ENCODE measurements around the gene SIGLEC15. TPM values are rescaled to one million over a fixed set of nuclear protein-coding genes. Genes with fewer than 3 reads are reported as not detected.
A peak's percentile ranks its signal among the peaks of the same experiment; 100 is the strongest.

SIGLEC15 gene
- total RNA-seq, 2 donors from 2014 or later = 0.49 to 0.54 TPM

GRCh38 chr18:45856531-45856930, 31.1 kb downstream of the SIGLEC15 start:
- TF ChIP-seq CTCF (IDR thresholded peaks at IDR 0.05) = no peak
- no peaks in the 10 kb centered on the region for H3K9me3 ChIP-seq
- no peaks in the 10 kb centered on the region for H3K27me3 ChIP-seq (replicated peaks; ENCODE audit: insufficient read depth)
- H3K4me3 ChIP-seq = no peak overlapping the region
- no peaks in the 10 kb centered on the region for H3K4me1 ChIP-seq (ENCODE audit: control insufficient read depth in 1 of 2, low read depth in 2 of 2)
- peaks cover 30% of the 10 kb centered on the region for H3K36me3 ChIP-seq
- ATAC-seq (ENCODE audit: insufficient number of reproducible peaks, low FRiP score, low read depth) = peak; percentile 70
- DNase-seq (ENCODE audit: low spot score) = no peak
- H3K27ac ChIP-seq = no peak overlapping the region

GRCh38 chr18:45859334-45859733, 33.9 kb downstream of the SIGLEC15 start:
- Histone ChIP-seq H3K9me3 (no peaks in the 10 kb centered on the region), H3K4me3 (no peak overlapping the region), H3K27ac (no peak overlapping the region), H3K4me1 (ENCODE audit: control insufficient read depth in 1 of 2, low read depth in 2 of 2) (no peaks in the 10 kb centered on the region), H3K36me3 (peaks cover 29% of the 10 kb centered on the region), H3K27me3 (replicated peaks; ENCODE audit: insufficient read depth) (no peaks in the 10 kb centered on the region)
- DNase-seq (ENCODE audit: low spot score) (no peak), ATAC-seq (ENCODE audit: insufficient number of reproducible peaks, low FRiP score, low read depth) (no peak)
- TF ChIP-seq CTCF (IDR thresholded peaks at IDR 0.05) = no peak

GRCh38 chr18:45860492-45860891, 35.0 kb downstream of the SIGLEC15 start:
- peaks cover 33% of the 10 kb centered on the region for H3K36me3 ChIP-seq
- no peaks in the 10 kb centered on the region for H3K4me1 ChIP-seq (ENCODE audit: control insufficient read depth in 1 of 2, low read depth in 2 of 2)
- TF ChIP-seq CTCF (IDR thresholded peaks at IDR 0.05) = no peak
- no peaks in the 10 kb centered on the region for H3K9me3 ChIP-seq
- H3K27me3 ChIP-seq (replicated peaks; ENCODE audit: insufficient read depth) = no peaks in the 10 kb centered on the region
- no peak for DNase-seq (ENCODE audit: low spot score)
- no peak overlapping the region for H3K4me3 ChIP-seq
- no peak overlapping the region for H3K27ac ChIP-seq
- ATAC-seq (ENCODE audit: insufficient number of reproducible peaks, low FRiP score, low read depth) = no peak

GRCh38 chr18:45860971-45861370, 35.5 kb downstream of the SIGLEC15 start:
- Histone ChIP-seq H3K27ac (no peak overlapping the region), H3K27me3 (replicated peaks; ENCODE audit: insufficient read depth) (no peaks in the 10 kb centered on the region), H3K4me1 (ENCODE audit: control insufficient read depth in 1 of 2, low read depth in 2 of 2) (no peaks in the 10 kb centered on the region), H3K4me3 (no peak overlapping the region), H3K9me3 (no peaks in the 10 kb centered on the region), H3K36me3 (peaks cover 34% of the 10 kb centered on the region)
- no peak for TF ChIP-seq CTCF (IDR thresholded peaks at IDR 0.05)
- DNase-seq (ENCODE audit: low spot score) (no peak), ATAC-seq (ENCODE audit: insufficient number of reproducible peaks, low FRiP score, low read depth) (no peak)

GRCh38 chr18:45861926-45862325, 36.5 kb downstream of the SIGLEC15 start:
- Histone ChIP-seq H3K4me3 (no peak overlapping the region), H3K36me3 (peaks cover 43% of the 10 kb centered on the region), H3K4me1 (ENCODE audit: control insufficient read depth in 1 of 2, low read depth in 2 of 2) (no peaks in the 10 kb centered on the region), H3K27me3 (replicated peaks; ENCODE audit: insufficient read depth) (no peaks in the 10 kb centered on the region), H3K27ac (no peak overlapping the region), H3K9me3 (no peaks in the 10 kb centered on the region)
- no peak for ATAC-seq (ENCODE audit: insufficient number of reproducible peaks, low FRiP score, low read depth)
- TF ChIP-seq CTCF (IDR thresholded peaks at IDR 0.05) = no peak
- no peak for DNase-seq (ENCODE audit: low spot score)
